Body of pancreas (tissue), 4 donors: ENCODE data around the gene MAEL.

Experiments
- POLR2A ChIP-seq, 3 donors: fragments of 450-650 bp; IDR thresholded peaks; one replicate each; pipeline ENCODE4 v1.6.1; 2016; ENCODE audit warnings: antibody characterized with exemption in 3 of 3, mild to moderate bottlenecking in 2 of 3
- TF ChIP-seq, protein P1 (sequence below), 7 experiments: fragments of 450-650 bp in 4 of 7; fragments of 200-600 bp in 3 of 7; sonication (generic) in 3 of 7; IDR thresholded peaks; one replicate each; pipeline ENCODE4 v1.5.1; 2016 to 2019; ENCODE audit warnings: antibody characterized with exemption in 7 of 7

GRCh38 chr1:167054946-167055630, 66.0 kb downstream of the MAEL start:
- TF ChIP-seq POLR2A (IDR thresholded peaks at IDR 0.05), result no peak
- TF ChIP-seq, protein P1, sequence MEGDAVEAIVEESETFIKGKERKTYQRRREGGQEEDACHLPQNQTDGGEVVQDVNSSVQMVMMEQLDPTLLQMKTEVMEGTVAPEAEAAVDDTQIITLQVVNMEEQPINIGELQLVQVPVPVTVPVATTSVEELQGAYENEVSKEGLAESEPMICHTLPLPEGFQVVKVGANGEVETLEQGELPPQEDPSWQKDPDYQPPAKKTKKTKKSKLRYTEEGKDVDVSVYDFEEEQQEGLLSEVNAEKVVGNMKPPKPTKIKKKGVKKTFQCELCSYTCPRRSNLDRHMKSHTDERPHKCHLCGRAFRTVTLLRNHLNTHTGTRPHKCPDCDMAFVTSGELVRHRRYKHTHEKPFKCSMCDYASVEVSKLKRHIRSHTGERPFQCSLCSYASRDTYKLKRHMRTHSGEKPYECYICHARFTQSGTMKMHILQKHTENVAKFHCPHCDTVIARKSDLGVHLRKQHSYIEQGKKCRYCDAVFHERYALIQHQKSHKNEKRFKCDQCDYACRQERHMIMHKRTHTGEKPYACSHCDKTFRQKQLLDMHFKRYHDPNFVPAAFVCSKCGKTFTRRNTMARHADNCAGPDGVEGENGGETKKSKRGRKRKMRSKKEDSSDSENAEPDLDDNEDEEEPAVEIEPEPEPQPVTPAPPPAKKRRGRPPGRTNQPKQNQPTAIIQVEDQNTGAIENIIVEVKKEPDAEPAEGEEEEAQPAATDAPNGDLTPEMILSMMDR (IDR thresholded peaks at IDR 0.05), result no peak
